Limb (tissue), 2 donors: ENCODE measurements around the gene DNAJC15.

ENCODE experiments used
- DNase-seq, 2 donors: peaks; one replicate each; pipeline ENCODE4 v3.0.0-alpha.2; 2016; ENCODE audit errors: extremely low spot score in 2 of 2

Gene DNAJC15

GRCh38 chr13:43126420-43126819, 103.0 kb downstream of the DNAJC15 start:
- DNase-seq, result no peak

GRCh38 chr13:43127103-43127798, 103.9 kb downstream of the DNAJC15 start:
- no peak for DNase-seq

GRCh38 chr13:43127827-43128226, 104.4 kb downstream of the DNAJC15 start:
- peak in 1 of 2 donors; percentile 54 for DNase-seq

GRCh38 chr13:43128504-43128961, 105.1 kb downstream of the DNAJC15 start:
- DNase-seq, result no peak

- no peak for DNase-seq
Measured at GRCh38 chr13:43129066-43129465, 105.7 kb downstream of the DNAJC15 start.

- DNase-seq, result no peak
Measured at GRCh38 chr13:43129511-43130110, 106.2 kb downstream of the DNAJC15 start.

GRCh38 chr13:43132257-43132656, 108.9 kb downstream of the DNAJC15 start:
- no peak for DNase-seq

- DNase-seq, result no peak
Measured at GRCh38 chr13:43132911-43133310, 109.5 kb downstream of the DNAJC15 start.

GRCh38 chr13:43133792-43134191, 110.4 kb downstream of the DNAJC15 start:
- DNase-seq, result no peak

- DNase-seq, result no peak
Measured at GRCh38 chr13:43134868-43135267, 111.5 kb downstream of the DNAJC15 start.

- DNase-seq, result no peak
Measured at GRCh38 chr13:43135516-43135915, 112.1 kb downstream of the DNAJC15 start.

GRCh38 chr13:43136920-43137575, 113.7 kb downstream of the DNAJC15 start:
- peak; percentile 42 to 62 for DNase-seq

- peak in 1 of 2 donors; percentile 64 for DNase-seq
Measured at GRCh38 chr13:43139211-43139610, 115.8 kb downstream of the DNAJC15 start.

GRCh38 chr13:43139921-43140320, 116.5 kb downstream of the DNAJC15 start:
- DNase-seq, result no peak

- DNase-seq, result no peak
Measured at GRCh38 chr13:43140985-43141384, 117.6 kb downstream of the DNAJC15 start.

- DNase-seq, result no peak
Measured at GRCh38 chr13:43141685-43142084, 118.3 kb downstream of the DNAJC15 start.

GRCh38 chr13:43143591-43143990, 120.2 kb downstream of the DNAJC15 start:
- DNase-seq, result no peak

- DNase-seq, result no peak
Measured at GRCh38 chr13:43145534-43146196, 122.3 kb downstream of the DNAJC15 start.

- DNase-seq, result no peak
Measured at GRCh38 chr13:43146400-43146799, 123.0 kb downstream of the DNAJC15 start.

GRCh38 chr13:43150369-43151207, 127.2 kb downstream of the DNAJC15 start:
- DNase-seq, result no peak

- DNase-seq, result no peak
Measured at GRCh38 chr13:43153436-43154090, 130.2 kb downstream of the DNAJC15 start.
